Measurements from ENCODE around the gene PDE8A.

DNA sequence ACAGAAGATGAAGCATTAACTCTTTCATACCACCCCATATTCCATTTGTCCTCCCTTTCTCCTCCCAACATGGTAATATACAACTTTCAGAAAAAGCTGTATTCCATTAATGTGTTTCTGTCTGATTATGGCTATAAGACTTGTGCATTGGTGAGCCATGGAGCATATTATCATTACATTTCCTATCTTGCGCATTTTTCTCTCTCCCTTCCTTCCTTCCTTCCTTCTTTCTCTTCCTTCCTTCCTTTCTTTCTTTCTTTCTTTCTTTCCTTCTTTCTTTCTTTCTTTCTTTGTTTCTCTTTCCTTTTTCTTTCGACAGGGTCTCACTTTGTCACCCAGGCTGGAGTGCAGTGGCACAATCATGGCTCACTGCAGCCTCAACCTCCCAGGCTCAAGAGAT lies 25.5 kb upstream of the PDE8A start:
- TF ChIP-seq, protein P1, sequence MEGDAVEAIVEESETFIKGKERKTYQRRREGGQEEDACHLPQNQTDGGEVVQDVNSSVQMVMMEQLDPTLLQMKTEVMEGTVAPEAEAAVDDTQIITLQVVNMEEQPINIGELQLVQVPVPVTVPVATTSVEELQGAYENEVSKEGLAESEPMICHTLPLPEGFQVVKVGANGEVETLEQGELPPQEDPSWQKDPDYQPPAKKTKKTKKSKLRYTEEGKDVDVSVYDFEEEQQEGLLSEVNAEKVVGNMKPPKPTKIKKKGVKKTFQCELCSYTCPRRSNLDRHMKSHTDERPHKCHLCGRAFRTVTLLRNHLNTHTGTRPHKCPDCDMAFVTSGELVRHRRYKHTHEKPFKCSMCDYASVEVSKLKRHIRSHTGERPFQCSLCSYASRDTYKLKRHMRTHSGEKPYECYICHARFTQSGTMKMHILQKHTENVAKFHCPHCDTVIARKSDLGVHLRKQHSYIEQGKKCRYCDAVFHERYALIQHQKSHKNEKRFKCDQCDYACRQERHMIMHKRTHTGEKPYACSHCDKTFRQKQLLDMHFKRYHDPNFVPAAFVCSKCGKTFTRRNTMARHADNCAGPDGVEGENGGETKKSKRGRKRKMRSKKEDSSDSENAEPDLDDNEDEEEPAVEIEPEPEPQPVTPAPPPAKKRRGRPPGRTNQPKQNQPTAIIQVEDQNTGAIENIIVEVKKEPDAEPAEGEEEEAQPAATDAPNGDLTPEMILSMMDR (IDR thresholded peaks at IDR 0.05): no peak
- TF ChIP-seq POLR2A (IDR thresholded peaks at IDR 0.05): no peak
- no peak for TF ChIP-seq POLR2AphosphoS5 (IDR thresholded peaks at IDR 0.05)
